Measurements from ENCODE around the gene CECR2.

DNA sequence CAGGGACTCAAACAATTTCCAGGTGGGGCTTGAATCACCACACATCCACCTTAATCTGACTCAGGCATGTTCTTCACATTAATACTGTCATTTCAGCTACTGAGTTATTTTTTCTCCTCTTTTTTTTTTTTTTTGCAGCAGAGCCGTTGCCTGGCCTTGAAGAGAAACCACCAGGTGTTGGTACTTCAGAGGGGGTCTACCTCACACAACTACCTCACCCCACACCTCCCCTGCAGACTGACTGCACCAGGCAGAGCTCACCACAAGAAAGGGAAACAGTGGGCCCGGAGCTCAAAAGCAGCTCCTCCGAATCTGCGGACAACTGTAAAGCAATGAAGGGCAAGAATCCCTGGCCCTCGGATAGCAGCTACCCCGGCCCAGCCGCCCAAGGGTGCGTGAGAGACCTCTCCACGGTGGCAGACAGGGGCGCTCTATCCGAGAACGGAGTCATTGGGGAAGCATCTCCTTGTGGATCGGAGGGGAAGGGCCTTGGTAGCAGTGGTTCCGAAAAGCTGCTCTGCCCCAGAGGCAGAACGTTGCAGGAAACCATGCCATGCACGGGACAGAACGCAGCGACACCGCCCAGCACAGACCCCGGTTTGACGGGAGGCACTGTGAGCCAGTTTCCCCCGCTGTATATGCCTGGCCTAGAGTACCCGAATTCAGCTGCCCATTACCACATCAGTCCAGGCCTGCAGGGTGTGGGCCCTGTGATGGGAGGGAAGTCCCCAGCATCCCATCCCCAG lies 178.9 kb downstream of the CECR2 start:
- no peak for TF ChIP-seq POLR2AphosphoS5 (IDR thresholded peaks at IDR 0.05; ENCODE audit: low read depth, low read length)
- TF ChIP-seq, protein P1, sequence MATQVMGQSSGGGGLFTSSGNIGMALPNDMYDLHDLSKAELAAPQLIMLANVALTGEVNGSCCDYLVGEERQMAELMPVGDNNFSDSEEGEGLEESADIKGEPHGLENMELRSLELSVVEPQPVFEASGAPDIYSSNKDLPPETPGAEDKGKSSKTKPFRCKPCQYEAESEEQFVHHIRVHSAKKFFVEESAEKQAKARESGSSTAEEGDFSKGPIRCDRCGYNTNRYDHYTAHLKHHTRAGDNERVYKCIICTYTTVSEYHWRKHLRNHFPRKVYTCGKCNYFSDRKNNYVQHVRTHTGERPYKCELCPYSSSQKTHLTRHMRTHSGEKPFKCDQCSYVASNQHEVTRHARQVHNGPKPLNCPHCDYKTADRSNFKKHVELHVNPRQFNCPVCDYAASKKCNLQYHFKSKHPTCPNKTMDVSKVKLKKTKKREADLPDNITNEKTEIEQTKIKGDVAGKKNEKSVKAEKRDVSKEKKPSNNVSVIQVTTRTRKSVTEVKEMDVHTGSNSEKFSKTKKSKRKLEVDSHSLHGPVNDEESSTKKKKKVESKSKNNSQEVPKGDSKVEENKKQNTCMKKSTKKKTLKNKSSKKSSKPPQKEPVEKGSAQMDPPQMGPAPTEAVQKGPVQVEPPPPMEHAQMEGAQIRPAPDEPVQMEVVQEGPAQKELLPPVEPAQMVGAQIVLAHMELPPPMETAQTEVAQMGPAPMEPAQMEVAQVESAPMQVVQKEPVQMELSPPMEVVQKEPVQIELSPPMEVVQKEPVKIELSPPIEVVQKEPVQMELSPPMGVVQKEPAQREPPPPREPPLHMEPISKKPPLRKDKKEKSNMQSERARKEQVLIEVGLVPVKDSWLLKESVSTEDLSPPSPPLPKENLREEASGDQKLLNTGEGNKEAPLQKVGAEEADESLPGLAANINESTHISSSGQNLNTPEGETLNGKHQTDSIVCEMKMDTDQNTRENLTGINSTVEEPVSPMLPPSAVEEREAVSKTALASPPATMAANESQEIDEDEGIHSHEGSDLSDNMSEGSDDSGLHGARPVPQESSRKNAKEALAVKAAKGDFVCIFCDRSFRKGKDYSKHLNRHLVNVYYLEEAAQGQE (IDR thresholded peaks at IDR 0.05; ENCODE audit: insufficient read depth in 1 of 2, low read depth in 2 of 2, low read length in 2 of 2), result no peak

Data from PFSK-1 (cell line).